Testis (tissue), 2 donors: Measurements from ENCODE around the gene CBLB.

Experiments
- POLR2A ChIP-seq: fragments of 450-650 bp; IDR thresholded peaks from one replicate; pipeline ENCODE4 v1.6.1; 2017; ENCODE audit warnings: antibody characterized with exemption, mild to moderate bottlenecking, moderate library complexity
- TF ChIP-seq, protein P1 (sequence below), 3 experiments: fragments of 450-650 bp in 2 of 3; fragments of 200-600 bp in 1 of 3; sonication (generic) in 1 of 3; IDR thresholded peaks; one replicate each; pipeline ENCODE4 v1.5.1; 2016 to 2019; ENCODE audit warnings: antibody characterized with exemption in 3 of 3, mild to moderate bottlenecking in 2 of 3, moderate library complexity in 1 of 3

DNA sequence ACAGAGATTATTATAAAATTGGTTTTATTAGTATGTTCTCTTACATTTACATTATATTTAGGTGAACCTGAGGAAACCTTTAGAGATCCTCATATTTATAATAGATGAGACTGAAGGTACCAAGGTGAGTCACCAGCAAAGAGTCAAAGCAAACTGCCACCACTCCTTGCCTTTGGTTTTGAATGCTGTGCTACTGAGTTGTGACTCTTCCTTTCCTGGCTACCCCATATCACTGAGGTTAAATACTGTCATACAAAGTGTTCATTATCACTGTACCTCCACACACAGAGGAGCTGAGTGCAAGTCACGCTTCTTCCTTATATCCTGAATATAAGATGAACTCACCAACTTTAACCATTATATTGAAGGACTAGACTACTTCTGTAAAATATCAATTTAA is 168.2 kb downstream of the CBLB start:
- TF ChIP-seq, protein P1, sequence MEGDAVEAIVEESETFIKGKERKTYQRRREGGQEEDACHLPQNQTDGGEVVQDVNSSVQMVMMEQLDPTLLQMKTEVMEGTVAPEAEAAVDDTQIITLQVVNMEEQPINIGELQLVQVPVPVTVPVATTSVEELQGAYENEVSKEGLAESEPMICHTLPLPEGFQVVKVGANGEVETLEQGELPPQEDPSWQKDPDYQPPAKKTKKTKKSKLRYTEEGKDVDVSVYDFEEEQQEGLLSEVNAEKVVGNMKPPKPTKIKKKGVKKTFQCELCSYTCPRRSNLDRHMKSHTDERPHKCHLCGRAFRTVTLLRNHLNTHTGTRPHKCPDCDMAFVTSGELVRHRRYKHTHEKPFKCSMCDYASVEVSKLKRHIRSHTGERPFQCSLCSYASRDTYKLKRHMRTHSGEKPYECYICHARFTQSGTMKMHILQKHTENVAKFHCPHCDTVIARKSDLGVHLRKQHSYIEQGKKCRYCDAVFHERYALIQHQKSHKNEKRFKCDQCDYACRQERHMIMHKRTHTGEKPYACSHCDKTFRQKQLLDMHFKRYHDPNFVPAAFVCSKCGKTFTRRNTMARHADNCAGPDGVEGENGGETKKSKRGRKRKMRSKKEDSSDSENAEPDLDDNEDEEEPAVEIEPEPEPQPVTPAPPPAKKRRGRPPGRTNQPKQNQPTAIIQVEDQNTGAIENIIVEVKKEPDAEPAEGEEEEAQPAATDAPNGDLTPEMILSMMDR (IDR thresholded peaks at IDR 0.05) = no peak
- TF ChIP-seq POLR2A = no peak
